AG10803 (cell line): Measurements from ENCODE around the gene UGGT1.
"Not testable (repeated sequence)": the region's sequence is repeated elsewhere in the genome, so short reads cannot be mapped to it uniquely, and the experiment has no call there.

Experiments used
- DNase-seq: peaks from one replicate; pipeline ENCODE4 v3.0.0; 2010; ENCODE audit warnings: low read depth
- H3K4me3 ChIP-seq: 2 replicates; pipeline ENCODE4 v1.5.1; 2011; ENCODE audit warnings: mild to moderate bottlenecking, low read length, control low read depth
- TF ChIP-seq, protein P1 (sequence below): conservative IDR thresholded peaks from 2 replicates; pipeline ENCODE4 v1.5.1; 2011; ENCODE audit warnings: mild to moderate bottlenecking, low read length, control low read depth, inconsistent platforms

UGGT1 gene

DNA sequence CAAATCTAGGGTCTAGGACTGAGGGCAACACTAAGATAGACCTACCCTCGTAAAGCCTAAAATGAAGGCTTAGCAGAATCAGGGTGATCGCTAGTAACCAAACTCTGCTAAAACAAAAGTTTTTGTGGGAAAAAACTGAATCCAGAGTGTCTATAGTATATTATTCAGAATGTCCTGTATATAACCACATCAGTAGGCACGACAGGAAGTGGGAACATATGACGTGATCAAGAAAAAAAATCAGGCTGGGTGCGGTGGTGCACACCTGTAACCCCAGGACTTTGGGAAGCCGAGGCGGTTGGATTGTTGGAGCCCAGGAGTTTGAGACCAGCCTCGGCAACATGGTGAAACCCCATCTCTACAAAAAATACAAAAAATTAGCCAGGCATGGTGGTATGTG, 106.1 kb downstream of the UGGT1 start:
- H3K4me3 ChIP-seq, result no peak overlapping the region
- TF ChIP-seq, protein P1, sequence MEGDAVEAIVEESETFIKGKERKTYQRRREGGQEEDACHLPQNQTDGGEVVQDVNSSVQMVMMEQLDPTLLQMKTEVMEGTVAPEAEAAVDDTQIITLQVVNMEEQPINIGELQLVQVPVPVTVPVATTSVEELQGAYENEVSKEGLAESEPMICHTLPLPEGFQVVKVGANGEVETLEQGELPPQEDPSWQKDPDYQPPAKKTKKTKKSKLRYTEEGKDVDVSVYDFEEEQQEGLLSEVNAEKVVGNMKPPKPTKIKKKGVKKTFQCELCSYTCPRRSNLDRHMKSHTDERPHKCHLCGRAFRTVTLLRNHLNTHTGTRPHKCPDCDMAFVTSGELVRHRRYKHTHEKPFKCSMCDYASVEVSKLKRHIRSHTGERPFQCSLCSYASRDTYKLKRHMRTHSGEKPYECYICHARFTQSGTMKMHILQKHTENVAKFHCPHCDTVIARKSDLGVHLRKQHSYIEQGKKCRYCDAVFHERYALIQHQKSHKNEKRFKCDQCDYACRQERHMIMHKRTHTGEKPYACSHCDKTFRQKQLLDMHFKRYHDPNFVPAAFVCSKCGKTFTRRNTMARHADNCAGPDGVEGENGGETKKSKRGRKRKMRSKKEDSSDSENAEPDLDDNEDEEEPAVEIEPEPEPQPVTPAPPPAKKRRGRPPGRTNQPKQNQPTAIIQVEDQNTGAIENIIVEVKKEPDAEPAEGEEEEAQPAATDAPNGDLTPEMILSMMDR, result no peak
- no peak for DNase-seq

DNA sequence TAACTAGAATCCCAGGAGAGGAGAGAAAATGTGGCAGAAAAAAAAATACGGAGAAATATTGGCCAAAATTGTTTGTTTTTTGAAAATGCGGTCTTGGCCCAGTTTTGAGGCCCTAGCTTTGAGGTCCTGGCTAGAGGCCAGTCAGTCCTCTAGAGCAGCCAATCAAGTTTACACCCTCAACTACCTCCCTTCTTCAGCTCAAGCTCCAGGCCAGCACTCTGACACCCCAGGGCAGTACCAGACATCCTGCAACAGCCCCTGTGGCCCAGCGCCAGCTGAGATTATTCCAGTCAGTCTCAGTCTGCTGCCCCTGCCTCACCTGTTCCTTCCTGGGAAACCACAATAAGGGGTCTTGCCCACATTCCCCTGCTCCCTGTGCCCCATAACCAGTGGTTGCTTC, 107.7 kb downstream of the UGGT1 start:
- no peak for DNase-seq
- no peak overlapping the region for H3K4me3 ChIP-seq
- TF ChIP-seq, protein P1, result no peak

DNA sequence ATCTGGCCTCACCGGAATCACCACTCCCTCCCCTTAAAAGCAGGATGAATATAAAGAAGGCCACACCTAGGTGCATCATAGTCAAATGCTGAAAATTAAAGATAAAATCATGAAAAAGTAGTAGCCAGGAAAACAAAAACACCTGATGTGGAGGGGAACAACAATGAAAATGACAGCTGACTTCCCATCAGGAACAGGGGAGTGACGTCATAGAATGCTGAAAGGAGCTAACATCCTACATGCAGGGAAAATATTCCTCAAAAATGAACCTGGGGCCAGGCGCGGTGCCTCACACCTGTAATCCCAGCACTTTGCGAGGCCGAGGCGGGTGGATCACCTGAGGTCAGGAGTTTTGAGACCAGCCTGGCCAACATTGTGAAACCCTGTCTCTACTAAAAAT, 108.1 kb downstream of the UGGT1 start:
- TF ChIP-seq, protein P1, result no peak
- H3K4me3 ChIP-seq, result no peak overlapping the region
- no peak for DNase-seq

DNA sequence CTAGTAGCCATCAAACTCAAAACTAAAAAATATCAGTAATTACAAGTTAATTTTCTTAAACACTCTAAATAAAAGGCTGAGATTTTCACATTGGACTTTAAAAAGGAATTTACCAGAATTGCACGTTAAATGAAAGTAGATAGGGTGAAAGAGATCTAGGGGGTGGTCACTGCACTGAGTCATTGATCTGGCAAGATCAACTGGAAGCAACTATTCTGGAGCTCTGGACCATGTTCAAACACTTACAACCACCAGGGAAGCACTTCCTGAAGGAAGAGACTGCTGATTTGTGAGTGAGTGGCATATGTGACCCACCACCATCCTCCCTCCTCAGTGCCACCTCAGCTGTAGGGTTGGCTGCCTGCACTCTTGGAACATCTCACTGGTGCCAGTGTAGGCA, 111.8 kb downstream of the UGGT1 start:
- H3K4me3 ChIP-seq, result no peak overlapping the region
- no peak for DNase-seq
- TF ChIP-seq, protein P1, result no peak

DNA sequence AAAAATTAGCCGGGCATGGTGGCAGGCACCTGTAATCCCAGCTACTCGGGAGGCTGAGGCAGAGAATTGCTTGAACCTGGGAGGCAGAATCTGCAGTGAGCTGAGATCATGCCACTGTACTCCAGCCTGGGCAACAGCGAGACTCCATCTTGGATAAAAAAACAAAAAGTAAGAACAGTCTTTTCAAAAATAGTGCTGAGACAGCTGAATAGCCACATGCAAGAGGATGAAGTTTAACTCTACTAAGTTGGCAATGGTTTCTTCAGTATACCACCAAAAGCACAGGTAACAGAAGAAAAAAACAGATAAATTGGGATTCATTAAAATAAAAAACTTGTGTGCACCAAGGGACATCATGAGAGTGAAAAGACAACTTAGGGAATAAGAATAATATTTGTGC, 115.2 kb downstream of the UGGT1 start:
- TF ChIP-seq, protein P1, result no peak
- DNase-seq, result no peak

DNA sequence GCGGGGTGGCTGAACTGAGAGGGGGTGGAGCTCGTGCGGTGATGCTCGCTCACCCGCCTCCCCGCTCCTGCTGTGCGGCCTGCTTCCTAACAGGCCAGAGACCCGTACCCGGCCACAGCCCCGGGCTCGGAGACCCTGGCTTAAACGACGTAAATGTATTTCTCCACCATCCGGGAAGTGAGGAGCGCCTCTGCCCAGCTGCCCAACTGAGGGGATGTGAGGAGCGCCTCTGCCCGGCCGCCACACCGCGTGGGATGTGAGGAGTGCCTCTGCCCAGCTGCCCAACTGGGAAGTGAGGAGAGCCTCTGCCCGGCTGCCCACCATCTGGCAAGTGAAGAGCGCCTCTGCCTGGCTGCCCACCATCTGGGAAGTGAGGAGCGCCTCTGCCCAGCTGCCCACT, 117.0 kb downstream of the UGGT1 start:
- no peak for DNase-seq
- H3K4me3 ChIP-seq, result no peak overlapping the region
- TF ChIP-seq, protein P1, result no peak

More for the DNA sequence above, 115.2 kb downstream of the UGGT1 start:
- H3K4me3 ChIP-seq, result no peak overlapping the region

DNA sequence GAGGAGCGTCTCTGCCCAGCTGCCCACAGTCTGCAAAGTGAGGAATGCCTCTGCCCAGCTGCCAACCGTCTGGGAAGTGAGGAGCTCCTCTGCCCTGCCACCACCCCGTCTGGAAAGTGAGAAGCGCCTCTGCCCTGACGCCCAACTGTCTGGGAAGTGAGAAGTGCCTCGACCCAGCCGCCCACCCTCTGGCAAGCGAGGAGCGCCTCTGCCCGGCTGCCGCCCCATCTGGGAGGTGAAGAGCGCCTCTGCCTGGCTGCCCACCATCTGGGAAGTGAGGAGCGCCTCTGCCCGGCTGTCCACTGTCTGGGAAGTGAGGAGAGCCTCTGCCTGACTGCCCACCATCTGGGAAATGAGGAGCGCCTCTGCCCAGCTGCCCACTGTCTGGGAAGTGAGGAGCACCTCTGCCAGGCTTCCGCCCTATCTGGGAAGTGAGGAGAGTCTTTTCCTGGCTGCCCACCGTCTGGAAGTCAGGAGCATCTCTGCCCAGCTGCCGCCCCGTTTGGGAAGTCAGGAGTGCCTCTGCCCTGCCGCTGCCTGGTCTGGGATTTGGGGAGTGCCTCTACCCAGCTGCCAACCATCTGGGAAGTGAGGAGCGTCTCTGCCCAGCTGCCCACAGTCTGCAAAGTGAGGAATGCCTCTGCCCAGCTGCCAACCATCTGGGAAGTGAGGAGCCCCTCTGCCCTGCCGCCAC, 117.8 kb downstream of the UGGT1 start:
- not testable (repeated sequence) for DNase-seq

DNA sequence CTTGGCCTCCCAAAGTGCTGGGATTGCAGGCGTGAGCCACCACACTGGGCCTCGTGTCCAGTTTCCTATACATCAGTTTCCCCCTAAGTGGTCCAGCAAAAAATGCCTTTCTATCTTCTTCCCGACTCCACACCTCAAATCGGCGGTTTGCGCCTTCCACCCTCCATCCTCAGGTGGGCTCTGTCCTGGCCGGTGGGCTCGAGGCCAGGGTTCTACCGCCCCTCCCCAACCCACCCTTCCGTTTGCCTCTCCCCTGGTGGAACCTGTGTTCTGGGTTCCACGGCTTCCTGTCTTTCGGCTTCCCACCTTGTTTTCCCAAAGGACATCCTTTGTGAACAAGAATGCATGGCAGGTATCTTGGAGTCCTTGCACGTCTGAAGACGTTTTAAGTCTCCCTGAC, 123.3 kb downstream of the UGGT1 start:
- TF ChIP-seq, protein P1, result no peak
- DNase-seq, result no peak
- H3K4me3 ChIP-seq, result no peak overlapping the region

More for the DNA sequence above, 117.8 kb downstream of the UGGT1 start:
- not testable (repeated sequence) for H3K4me3 ChIP-seq
